HK-2 (cell line): ENCODE measurements around the gene IDH3A.

ENCODE experiments used
- DNase-seq: peaks from one replicate; pipeline ENCODE4 v3.0.0-alpha.2; 2018; ENCODE audit not compliant: unreplicated experiment

Gene IDH3A

GRCh38 chr15:78164010-78164409 lies 14.8 kb downstream of the IDH3A start:
- DNase-seq = no peak

GRCh38 chr15:78167227-78167888 lies 18.2 kb downstream of the IDH3A start:
- DNase-seq = no peak

GRCh38 chr15:78168608-78169007 lies 19.4 kb downstream of the IDH3A start:
- DNase-seq = no peak

GRCh38 chr15:78170848-78171773 lies 21.9 kb downstream of the IDH3A start:
- DNase-seq = no peak

- no peak for DNase-seq
These were observed 22.8 kb downstream of the IDH3A start for GRCh38 chr15:78171864-78172472.

GRCh38 chr15:78174401-78174800 lies 25.2 kb downstream of the IDH3A start:
- DNase-seq = no peak

GRCh38 chr15:78175330-78175729 lies 26.2 kb downstream of the IDH3A start:
- DNase-seq = no peak

GRCh38 chr15:78177447-78177873 lies 28.3 kb downstream of the IDH3A start:
- peak; percentile 13 for DNase-seq

GRCh38 chr15:78178064-78178463 lies 28.9 kb downstream of the IDH3A start:
- DNase-seq = no peak

- DNase-seq = no peak
These were observed 30.2 kb downstream of the IDH3A start for GRCh38 chr15:78179286-78179840.

GRCh38 chr15:78179906-78180305 lies 30.7 kb downstream of the IDH3A start:
- DNase-seq = no peak

- DNase-seq = no peak
These were observed 33.2 kb downstream of the IDH3A start for GRCh38 chr15:78182336-78182700.

- no peak for DNase-seq
These were observed 33.7 kb downstream of the IDH3A start for GRCh38 chr15:78182821-78183220.

- no peak for DNase-seq
These were observed 43.8 kb downstream of the IDH3A start for GRCh38 chr15:78192826-78193594.

- no peak for DNase-seq
These were observed 44.8 kb downstream of the IDH3A start for GRCh38 chr15:78193731-78194567.

- no peak for DNase-seq
These were observed 45.4 kb downstream of the IDH3A start for GRCh38 chr15:78194568-78194925.

- peak; percentile 8 for DNase-seq
These were observed 46.6 kb downstream of the IDH3A start for GRCh38 chr15:78195735-78196201.

- DNase-seq = no peak
These were observed 48.5 kb downstream of the IDH3A start for GRCh38 chr15:78197632-78198031.

- DNase-seq = no peak
These were observed 51.2 kb downstream of the IDH3A start for GRCh38 chr15:78200276-78200930.
